K562 (cell line): ENCODE results near the gene ADIPOR1. TPM values are rescaled to one million over a fixed set of nuclear protein-coding genes. Genes with fewer than 3 reads are reported as not detected.

Source experiments
- ARID4B ChIP-seq: sonication (generic); formaldehyde crosslinking; IDR thresholded peaks from 2 replicates; pipeline ENCODE4 v1.8.0; 2022; ENCODE audit warnings: mild to moderate bottlenecking, missing genetic modification reagents
- CBFB ChIP-seq: sonication (generic); formaldehyde crosslinking; IDR thresholded peaks from 2 replicates; pipeline ENCODE4 v1.4.0; 2020; ENCODE audit warnings: mild to moderate bottlenecking, missing genetic modification reagents
- CBX1 ChIP-seq: sonication (generic); IDR thresholded peaks from 2 replicates; pipeline ENCODE4 v1.6.1; 2016; ENCODE audit warnings: antibody characterized with exemption, low read depth, mild to moderate bottlenecking
- ELF4 ChIP-seq: fragments of 450-650 bp; formaldehyde crosslinking; IDR thresholded peaks from 2 replicates; pipeline ENCODE4 v1.4.0; 2022; ENCODE audit warnings: missing genetic modification characterization
- ETS1 ChIP-seq: conservative IDR thresholded peaks from 2 replicates; pipeline ENCODE4 v1.6.1; 2011; ENCODE audit warnings: low read depth, mild to moderate bottlenecking, low read length; ENCODE audit not compliant: control insufficient read depth
- FOXK1 ChIP-seq: sonication (generic); formaldehyde crosslinking; IDR thresholded peaks from 2 replicates; pipeline ENCODE4 v1.8.0; 2022; ENCODE audit warnings: missing genetic modification reagents, mild to moderate bottlenecking, borderline replicate concordance
- HIVEP1 ChIP-seq: fragments of 250-450 bp; sonication (Bioruptor Pico); IDR thresholded peaks from 2 replicates; pipeline ENCODE4 v1.4.0; 2020; ENCODE audit warnings: mild to moderate bottlenecking
- POLR2AphosphoS5 ChIP-seq: IDR thresholded peaks from 2 replicates; pipeline ENCODE4 v1.6.1; 2011; ENCODE audit warnings: mild to moderate bottlenecking, low read depth, low read length, moderate library complexity; ENCODE audit not compliant: control insufficient read depth, insufficient read depth
- SMARCE1 ChIP-seq: fragments of 450-650 bp; IDR thresholded peaks from 2 replicates; pipeline ENCODE4 v1.7.1; 2016; ENCODE audit warnings: mild to moderate bottlenecking
- SRSF1 ChIP-seq: fragments of 200-400 bp; formaldehyde crosslinking; IDR thresholded peaks from 2 replicates; pipeline ENCODE4 v1.6.1; 2017; ENCODE audit warnings: mild to moderate bottlenecking, low read depth, low read length, moderate library complexity
- SUPT5H ChIP-seq: fragments of 450-650 bp; IDR thresholded peaks from 2 replicates; pipeline ENCODE4 v1.6.1; 2016
- ZNF146 ChIP-seq: IDR thresholded peaks from one replicate; pipeline ENCODE4 v1.6.1; 2018; ENCODE audit warnings: missing compliant biosample characterization; ENCODE audit not compliant: unreplicated experiment
- ZNF224 ChIP-seq: sonication (generic); formaldehyde crosslinking; IDR thresholded peaks from 2 replicates; pipeline ENCODE4 v1.8.0; 2022; ENCODE audit warnings: mild to moderate bottlenecking, missing genetic modification reagents
- ZNF668 ChIP-seq: fragments of 250-450 bp; sonication (Bioruptor Pico); IDR thresholded peaks from 2 replicates; pipeline ENCODE4 v1.8.0; 2022; ENCODE audit warnings: mild to moderate bottlenecking, inconsistent platforms
- polyA plus RNA-seq, 8 experiments: library from polyadenylated mRNA; depleted of rRNA in 4 of 8; stranded (reverse) in 5 of 8; unstranded in 3 of 8; fragments of >200 nt; fragmentation: Nextera tagmentation in 2 of 8; fragmentation: Illumina TruSeq in 1 of 8; extraction: Ambion mirVana in 2 of 8; extraction: Trizol in 1 of 8; gene quantifications; 2 replicates each; pipeline versions ENCODE4 v1.2.1 to v1.2.3, GENCODE V29; 2011 to 2014; ENCODE audit warnings: inconsistent platforms in 1 of 8, missing spikeins in 1 of 8
- total RNA-seq, 7 experiments: library from RNA; depleted of rRNA in 6 of 7; stranded (reverse); fragments of >200 nt in 6 of 7; fragmentation: Illumina TruSeq in 2 of 7; extraction: Trizol in 2 of 7; gene quantifications; 2 replicates each; pipeline versions ENCODE4 v1.2.1 to v1.2.3, GENCODE V29; 2011 to 2021; ENCODE audit warnings: low replicate concordance in 1 of 7
- TF ChIP-seq, protein P1 (sequence below): sonication (generic); formaldehyde crosslinking; IDR thresholded peaks from 2 replicates; pipeline ENCODE4 v1.8.1; 2023; ENCODE audit warnings: mild to moderate bottlenecking, missing genetic modification reagents
- TF ChIP-seq, protein P2 (sequence below): fragments of 250-450 bp; sonication (Bioruptor Pico); IDR thresholded peaks from 2 replicates; pipeline ENCODE4 v1.8.0; 2022; ENCODE audit warnings: inconsistent platforms
- TF ChIP-seq, protein P3 (sequence below): fragments of 450-650 bp; IDR thresholded peaks from 2 replicates; pipeline ENCODE4 v1.6.1; 2016; ENCODE audit warnings: missing biosample characterization, missing genetic modification characterization

Gene ADIPOR1
- total and polyA plus RNA-seq, 9 of the 15 experiments (the other 6 are each of a cell fraction or from before 2014, with no cell fraction given): 29.0 to 217 (median 100) TPM

- TF ChIP-seq ETS1: peak; percentile 81
- 0 out of 2 replicates have a peak, but pooled peaks have one; percentile 64 for TF ChIP-seq SUPT5H
- peak; percentile 85; the same call in 1 of the 2 replicates for TF ChIP-seq POLR2AphosphoS5
- TF ChIP-seq ZNF224 (CRISPR knock-in tag): no peak
- TF ChIP-seq CBFB: no peak
- no peak for TF ChIP-seq ELF4 (CRISPR knock-in tag)
- no peak for TF ChIP-seq SRSF1
- no peak for TF ChIP-seq FOXK1 (CRISPR knock-in tag)
- TF ChIP-seq, protein P1, sequence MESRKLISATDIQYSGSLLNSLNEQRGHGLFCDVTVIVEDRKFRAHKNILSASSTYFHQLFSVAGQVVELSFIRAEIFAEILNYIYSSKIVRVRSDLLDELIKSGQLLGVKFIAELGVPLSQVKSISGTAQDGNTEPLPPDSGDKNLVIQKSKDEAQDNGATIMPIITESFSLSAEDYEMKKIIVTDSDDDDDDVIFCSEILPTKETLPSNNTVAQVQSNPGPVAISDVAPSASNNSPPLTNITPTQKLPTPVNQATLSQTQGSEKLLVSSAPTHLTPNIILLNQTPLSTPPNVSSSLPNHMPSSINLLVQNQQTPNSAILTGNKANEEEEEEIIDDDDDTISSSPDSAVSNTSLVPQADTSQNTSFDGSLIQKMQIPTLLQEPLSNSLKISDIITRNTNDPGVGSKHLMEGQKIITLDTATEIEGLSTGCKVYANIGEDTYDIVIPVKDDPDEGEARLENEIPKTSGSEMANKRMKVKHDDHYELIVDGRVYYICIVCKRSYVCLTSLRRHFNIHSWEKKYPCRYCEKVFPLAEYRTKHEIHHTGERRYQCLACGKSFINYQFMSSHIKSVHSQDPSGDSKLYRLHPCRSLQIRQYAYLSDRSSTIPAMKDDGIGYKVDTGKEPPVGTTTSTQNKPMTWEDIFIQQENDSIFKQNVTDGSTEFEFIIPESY (CRISPR knock-in tag): no peak
- TF ChIP-seq, protein P2, sequence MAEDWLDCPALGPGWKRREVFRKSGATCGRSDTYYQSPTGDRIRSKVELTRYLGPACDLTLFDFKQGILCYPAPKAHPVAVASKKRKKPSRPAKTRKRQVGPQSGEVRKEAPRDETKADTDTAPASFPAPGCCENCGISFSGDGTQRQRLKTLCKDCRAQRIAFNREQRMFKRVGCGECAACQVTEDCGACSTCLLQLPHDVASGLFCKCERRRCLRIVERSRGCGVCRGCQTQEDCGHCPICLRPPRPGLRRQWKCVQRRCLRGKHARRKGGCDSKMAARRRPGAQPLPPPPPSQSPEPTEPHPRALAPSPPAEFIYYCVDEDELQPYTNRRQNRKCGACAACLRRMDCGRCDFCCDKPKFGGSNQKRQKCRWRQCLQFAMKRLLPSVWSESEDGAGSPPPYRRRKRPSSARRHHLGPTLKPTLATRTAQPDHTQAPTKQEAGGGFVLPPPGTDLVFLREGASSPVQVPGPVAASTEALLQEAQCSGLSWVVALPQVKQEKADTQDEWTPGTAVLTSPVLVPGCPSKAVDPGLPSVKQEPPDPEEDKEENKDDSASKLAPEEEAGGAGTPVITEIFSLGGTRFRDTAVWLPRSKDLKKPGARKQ (CRISPR knock-in tag): no peak
- TF ChIP-seq SMARCE1: peak; percentile 32; the same call in 1 of the 2 replicates
- TF ChIP-seq ARID4B: peak; percentile 69; the same call in 1 of the 2 replicates
- peak; percentile 86; the same call in 1 of the 2 replicates for TF ChIP-seq CBX1
- TF ChIP-seq ZNF146 (CRISPR knock-in tag): peak; percentile 27
- TF ChIP-seq, protein P3, sequence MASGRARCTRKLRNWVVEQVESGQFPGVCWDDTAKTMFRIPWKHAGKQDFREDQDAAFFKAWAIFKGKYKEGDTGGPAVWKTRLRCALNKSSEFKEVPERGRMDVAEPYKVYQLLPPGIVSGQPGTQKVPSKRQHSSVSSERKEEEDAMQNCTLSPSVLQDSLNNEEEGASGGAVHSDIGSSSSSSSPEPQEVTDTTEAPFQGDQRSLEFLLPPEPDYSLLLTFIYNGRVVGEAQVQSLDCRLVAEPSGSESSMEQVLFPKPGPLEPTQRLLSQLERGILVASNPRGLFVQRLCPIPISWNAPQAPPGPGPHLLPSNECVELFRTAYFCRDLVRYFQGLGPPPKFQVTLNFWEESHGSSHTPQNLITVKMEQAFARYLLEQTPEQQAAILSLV (tag): no peak
- no peak for TF ChIP-seq HIVEP1 (CRISPR knock-in tag)
- 0 out of 2 replicates have a peak, but pooled peaks have one; percentile 51 for TF ChIP-seq ZNF668 (CRISPR knock-in tag)
Observed at GRCh38 chr1:202957733-202958543, at the start of gene ADIPOR1 (continued).
